ENCODE results near the gene RER1. TPM values are rescaled to one million over a fixed set of nuclear protein-coding genes. Genes with fewer than 3 reads are reported as not detected.

Gene RER1
- total and polyA plus RNA-seq, 5 donors from 2014 or later: 91.3 to 184 (median 164) TPM

DNA sequence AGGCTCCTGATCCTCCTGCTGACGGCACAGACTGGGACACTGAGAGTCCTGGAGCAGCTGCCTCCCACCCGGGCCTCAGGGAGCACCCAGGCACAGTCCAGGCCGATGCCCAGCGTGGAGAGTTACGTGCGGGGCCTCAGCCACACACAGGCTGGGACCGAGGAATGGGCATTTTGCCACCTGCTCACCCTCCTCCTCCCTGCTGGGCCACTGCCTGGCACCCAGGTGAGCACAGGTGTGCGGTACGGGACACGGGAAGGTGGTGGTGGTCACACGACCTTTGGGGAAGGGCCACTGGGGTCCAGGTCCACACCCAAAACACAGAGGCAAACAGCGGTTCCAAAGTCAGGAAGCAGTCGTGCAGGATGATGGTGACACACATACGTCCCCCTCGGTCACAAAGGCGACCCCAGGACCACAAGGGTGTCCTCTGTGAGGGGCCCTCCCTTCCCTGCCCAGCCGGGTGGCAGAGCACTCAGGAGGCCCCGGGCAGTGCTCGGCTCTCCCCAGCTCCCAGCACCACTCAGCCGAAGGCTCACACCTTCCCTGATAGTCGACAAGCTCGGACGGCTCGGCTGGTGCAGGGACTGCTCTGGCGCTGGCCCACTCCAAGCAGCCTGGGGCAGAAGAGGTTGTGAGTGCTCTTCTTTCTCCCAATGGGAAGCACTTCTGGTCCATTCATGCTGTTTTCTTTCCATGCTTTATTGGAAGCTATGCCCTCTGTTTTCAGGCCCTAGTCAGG is 14.5 kb upstream of the RER1 start:
- Mint-ChIP-seq H3K36me3 (no peaks in the 10 kb centered on the region), H3K4me1 (peaks cover 0 to 2% (median 0%) of the 10 kb centered on the region in 4 donors), H3K27me3 (no peaks in the 10 kb centered on the region), H3K27ac (no peak overlapping the region), H3K4me3 (peak overlapping the region in 1 of 4 donors; percentile 18), H3K9me3 (no peaks in the 10 kb centered on the region)
- H3K27ac ChIP-seq (ENCODE audit: insufficient read depth, low read length, poor library complexity, severe bottlenecking): no peak overlapping the region
- no peak overlapping the region for H3K4me3 ChIP-seq (ENCODE audit: low read depth, low read length)
- peaks cover 7% of the 10 kb centered on the region for H3K4me1 ChIP-seq (ENCODE audit: control insufficient read depth, insufficient read depth, low read length, poor library complexity, severe bottlenecking)
- no peaks in the 10 kb centered on the region for H3K27me3 ChIP-seq (ENCODE audit: control insufficient read depth, insufficient read depth, low read length)
- no peaks in the 10 kb centered on the region for H3K9me3 ChIP-seq (ENCODE audit: control insufficient read depth in 2 of 2, low read length in 2 of 2)
- no peaks in the 10 kb centered on the region for H3K36me3 ChIP-seq (ENCODE audit: control insufficient read depth, insufficient read depth, low read length)
- ATAC-seq (ENCODE audit: low read depth in 2 of 2): no peak
- DNase-seq: no peak

DNA sequence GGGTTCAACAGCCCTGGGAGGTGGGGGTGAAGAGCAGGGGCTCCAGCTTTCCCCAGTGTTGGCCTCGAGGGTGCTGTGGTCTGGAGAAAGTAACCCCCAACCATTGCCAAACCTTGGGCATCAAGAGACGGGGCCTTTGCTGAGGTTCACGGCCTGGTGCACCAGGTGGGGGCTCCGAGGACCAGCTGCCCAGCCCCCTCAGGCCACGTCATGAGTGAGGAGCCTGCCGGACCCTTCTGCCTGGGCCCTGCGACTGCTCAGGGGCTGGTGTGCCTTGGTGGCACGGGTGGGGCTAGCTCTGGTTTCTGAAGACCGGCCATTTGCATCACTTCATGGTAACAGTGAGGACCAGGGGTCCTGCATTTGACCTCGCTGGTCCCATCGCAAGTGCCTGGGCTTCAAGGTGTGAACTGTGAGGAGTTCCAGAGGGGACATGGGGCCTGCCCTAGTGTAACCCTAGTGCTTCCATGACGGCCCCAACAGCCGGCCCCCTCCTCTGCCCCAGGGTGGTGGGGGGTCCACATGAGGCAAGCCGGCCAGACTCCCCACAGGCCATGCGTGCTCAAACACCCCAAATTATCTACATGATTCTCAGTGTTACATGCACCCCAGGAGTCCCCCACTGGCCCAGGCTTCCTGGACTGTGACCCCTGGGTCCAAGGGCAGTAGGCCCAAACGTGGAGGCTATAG is 13.7 kb upstream of the RER1 start:
- DNase-seq (no peak), ATAC-seq (ENCODE audit: low read depth in 2 of 2) (no peak)
- no peak overlapping the region for H3K27ac ChIP-seq (ENCODE audit: insufficient read depth, low read length, poor library complexity, severe bottlenecking)
- Mint-ChIP-seq H3K36me3 (no peaks in the 10 kb centered on the region), H3K4me3 (no peak overlapping the region), H3K27me3 (no peaks in the 10 kb centered on the region), H3K9me3 (no peaks in the 10 kb centered on the region), H3K4me1 (peaks cover 0 to 2% (median 0%) of the 10 kb centered on the region in 4 donors), H3K27ac (no peak overlapping the region)
- H3K27me3 ChIP-seq (ENCODE audit: control insufficient read depth, insufficient read depth, low read length): no peaks in the 10 kb centered on the region
- H3K4me1 ChIP-seq (ENCODE audit: control insufficient read depth, insufficient read depth, low read length, poor library complexity, severe bottlenecking): peaks cover 10% of the 10 kb centered on the region
- no peaks in the 10 kb centered on the region for H3K36me3 ChIP-seq (ENCODE audit: control insufficient read depth, insufficient read depth, low read length)
- H3K9me3 ChIP-seq (ENCODE audit: control insufficient read depth in 2 of 2, low read length in 2 of 2): no peaks in the 10 kb centered on the region
- H3K4me3 ChIP-seq (ENCODE audit: low read depth, low read length): no peak overlapping the region

DNA sequence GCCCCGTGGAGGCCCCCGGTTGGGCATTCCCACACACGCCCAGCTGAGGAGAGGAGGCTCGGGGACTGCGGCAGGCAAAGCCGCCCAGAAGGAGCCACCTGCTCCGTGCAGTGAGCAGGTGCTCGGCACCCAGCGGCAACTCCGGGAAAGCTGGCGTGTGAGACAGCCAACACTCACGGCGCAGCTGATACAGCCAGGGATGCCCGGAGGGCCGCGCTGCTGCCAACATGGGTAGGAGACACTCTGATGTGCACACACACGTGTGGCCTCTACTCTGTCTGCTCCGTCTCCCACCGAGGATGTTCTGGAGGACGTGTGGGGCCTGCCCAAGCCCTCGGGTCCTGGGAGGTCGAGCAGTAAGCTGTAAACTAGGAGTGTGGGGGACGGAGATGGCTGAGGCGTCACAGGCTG is 13.2 kb upstream of the RER1 start:
- H3K36me3 Mint-ChIP-seq: no peaks in the 10 kb centered on the region
- no peaks in the 10 kb centered on the region for H3K36me3 ChIP-seq (ENCODE audit: control insufficient read depth, insufficient read depth, low read length)
- no peaks in the 10 kb centered on the region for H3K9me3 ChIP-seq (ENCODE audit: control insufficient read depth in 2 of 2, low read length in 2 of 2)
- H3K4me3 Mint-ChIP-seq: no peak overlapping the region
- H3K27ac Mint-ChIP-seq: no peak overlapping the region
- no peaks in the 10 kb centered on the region for H3K27me3 Mint-ChIP-seq
- H3K4me3 ChIP-seq (ENCODE audit: low read depth, low read length): no peak overlapping the region
- H3K27ac ChIP-seq (ENCODE audit: insufficient read depth, low read length, poor library complexity, severe bottlenecking): no peak overlapping the region
- H3K4me1 ChIP-seq (ENCODE audit: control insufficient read depth, insufficient read depth, low read length, poor library complexity, severe bottlenecking): peaks cover 10% of the 10 kb centered on the region
- peaks cover 0 to 2% (median 0%) of the 10 kb centered on the region in 4 donors for H3K4me1 Mint-ChIP-seq
- ATAC-seq (ENCODE audit: low read depth in 2 of 2): no peak
- no peaks in the 10 kb centered on the region for H3K27me3 ChIP-seq (ENCODE audit: control insufficient read depth, insufficient read depth, low read length)
- DNase-seq: no peak
- no peaks in the 10 kb centered on the region for H3K9me3 Mint-ChIP-seq

DNA sequence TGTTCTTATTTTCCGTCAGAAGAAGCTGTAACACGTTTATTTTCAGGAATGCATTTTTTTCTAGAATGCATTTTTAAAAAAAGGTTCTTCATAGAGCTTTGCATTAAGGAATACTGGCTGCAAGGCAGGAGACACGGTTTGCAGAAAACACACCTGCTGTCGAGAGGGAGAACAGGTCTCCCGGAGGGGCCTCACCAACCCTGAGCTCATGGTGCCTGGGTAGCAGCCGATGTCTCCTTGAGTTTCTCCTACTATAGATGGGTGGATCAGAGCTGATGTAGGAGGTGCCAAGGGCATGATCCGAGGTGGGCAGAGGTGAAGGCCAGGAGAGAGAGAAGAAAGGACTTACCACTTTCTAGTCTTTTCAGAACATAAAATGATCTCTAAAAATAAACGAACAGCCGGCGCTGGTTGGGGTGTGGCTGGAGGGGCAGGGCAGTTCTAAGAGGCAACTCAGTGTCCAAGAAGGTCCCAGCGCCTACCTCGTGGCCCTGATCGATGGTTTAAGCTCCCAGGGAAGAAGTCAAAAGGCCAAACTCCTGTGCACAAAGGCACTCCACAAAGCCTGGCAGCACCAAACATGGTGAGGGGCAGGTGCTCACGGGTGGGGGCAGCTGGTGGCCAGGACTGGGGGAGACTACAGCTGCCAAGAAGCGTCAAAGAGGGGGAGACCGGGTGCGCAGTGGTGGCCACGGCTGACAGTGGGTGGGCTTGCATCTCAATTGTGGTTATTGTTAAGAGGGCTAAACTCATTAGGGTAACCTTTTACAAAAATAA is 12.5 kb upstream of the RER1 start:
- no peak overlapping the region for H3K4me3 Mint-ChIP-seq
- no peaks in the 10 kb centered on the region for H3K27me3 Mint-ChIP-seq
- Histone ChIP-seq H3K4me1 (ENCODE audit: control insufficient read depth, insufficient read depth, low read length, poor library complexity, severe bottlenecking) (peaks cover 10% of the 10 kb centered on the region), H3K27ac (ENCODE audit: insufficient read depth, low read length, poor library complexity, severe bottlenecking) (no peak overlapping the region), H3K4me3 (ENCODE audit: low read depth, low read length) (no peak overlapping the region), H3K9me3 (ENCODE audit: control insufficient read depth in 2 of 2, low read length in 2 of 2) (no peaks in the 10 kb centered on the region), H3K36me3 (ENCODE audit: control insufficient read depth, insufficient read depth, low read length) (no peaks in the 10 kb centered on the region), H3K27me3 (ENCODE audit: control insufficient read depth, insufficient read depth, low read length) (no peaks in the 10 kb centered on the region)
- peaks cover 0 to 6% (median under 1%) of the 10 kb centered on the region in 4 donors for H3K4me1 Mint-ChIP-seq
- no peak overlapping the region for H3K27ac Mint-ChIP-seq
- no peaks in the 10 kb centered on the region for H3K36me3 Mint-ChIP-seq
- ATAC-seq (ENCODE audit: low read depth in 2 of 2): no peak
- no peaks in the 10 kb centered on the region for H3K9me3 Mint-ChIP-seq
- DNase-seq: no peak

DNA sequence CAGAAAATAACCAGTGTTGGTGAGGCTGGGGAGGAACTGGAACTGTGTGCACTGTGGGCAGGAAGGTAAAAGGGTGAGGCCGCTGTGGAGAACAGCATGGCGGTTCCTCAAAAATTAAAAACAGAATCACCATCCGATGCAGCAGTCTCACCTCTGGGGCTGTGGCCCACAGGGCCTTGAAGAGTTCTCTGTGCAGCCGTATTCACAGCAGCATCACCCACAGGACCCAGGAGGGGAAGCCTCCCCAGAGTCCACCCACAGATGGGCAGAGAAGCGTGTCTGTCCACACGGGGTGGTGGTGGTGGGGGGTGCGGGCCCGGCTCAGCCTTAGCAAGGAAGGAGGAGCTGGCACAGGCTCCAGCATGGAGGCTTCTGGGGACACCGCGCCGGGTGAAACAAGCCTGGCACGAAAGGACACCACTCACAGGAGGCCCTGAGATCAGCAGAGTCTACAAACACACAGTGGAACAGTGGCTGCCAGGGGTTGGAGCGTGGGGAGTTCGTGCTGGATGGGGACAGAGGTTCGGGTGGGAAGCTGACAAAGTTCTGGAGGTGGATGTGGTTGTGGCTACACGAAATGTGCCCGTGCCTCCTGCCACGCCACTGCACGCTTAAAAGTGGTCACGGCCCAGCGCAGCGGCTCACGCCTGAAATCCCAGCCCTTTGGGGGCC is 11.8 kb upstream of the RER1 start:
- DNase-seq (no peak), ATAC-seq (ENCODE audit: low read depth in 2 of 2) (no peak)
- Mint-ChIP-seq H3K4me3 (no peak overlapping the region), H3K27me3 (no peaks in the 10 kb centered on the region), H3K4me1 (peaks cover 0 to 6% (median 2%) of the 10 kb centered on the region in 4 donors), H3K36me3 (no peaks in the 10 kb centered on the region), H3K9me3 (no peaks in the 10 kb centered on the region), H3K27ac (no peak overlapping the region)
- no peaks in the 10 kb centered on the region for H3K9me3 ChIP-seq (ENCODE audit: control insufficient read depth in 2 of 2, low read length in 2 of 2)
- H3K4me1 ChIP-seq (ENCODE audit: control insufficient read depth, insufficient read depth, low read length, poor library complexity, severe bottlenecking): peaks cover 10% of the 10 kb centered on the region
- no peaks in the 10 kb centered on the region for H3K27me3 ChIP-seq (ENCODE audit: control insufficient read depth, insufficient read depth, low read length)
- no peak overlapping the region for H3K4me3 ChIP-seq (ENCODE audit: low read depth, low read length)
- H3K36me3 ChIP-seq (ENCODE audit: control insufficient read depth, insufficient read depth, low read length): no peaks in the 10 kb centered on the region
- H3K27ac ChIP-seq (ENCODE audit: insufficient read depth, low read length, poor library complexity, severe bottlenecking): no peak overlapping the region

DNA sequence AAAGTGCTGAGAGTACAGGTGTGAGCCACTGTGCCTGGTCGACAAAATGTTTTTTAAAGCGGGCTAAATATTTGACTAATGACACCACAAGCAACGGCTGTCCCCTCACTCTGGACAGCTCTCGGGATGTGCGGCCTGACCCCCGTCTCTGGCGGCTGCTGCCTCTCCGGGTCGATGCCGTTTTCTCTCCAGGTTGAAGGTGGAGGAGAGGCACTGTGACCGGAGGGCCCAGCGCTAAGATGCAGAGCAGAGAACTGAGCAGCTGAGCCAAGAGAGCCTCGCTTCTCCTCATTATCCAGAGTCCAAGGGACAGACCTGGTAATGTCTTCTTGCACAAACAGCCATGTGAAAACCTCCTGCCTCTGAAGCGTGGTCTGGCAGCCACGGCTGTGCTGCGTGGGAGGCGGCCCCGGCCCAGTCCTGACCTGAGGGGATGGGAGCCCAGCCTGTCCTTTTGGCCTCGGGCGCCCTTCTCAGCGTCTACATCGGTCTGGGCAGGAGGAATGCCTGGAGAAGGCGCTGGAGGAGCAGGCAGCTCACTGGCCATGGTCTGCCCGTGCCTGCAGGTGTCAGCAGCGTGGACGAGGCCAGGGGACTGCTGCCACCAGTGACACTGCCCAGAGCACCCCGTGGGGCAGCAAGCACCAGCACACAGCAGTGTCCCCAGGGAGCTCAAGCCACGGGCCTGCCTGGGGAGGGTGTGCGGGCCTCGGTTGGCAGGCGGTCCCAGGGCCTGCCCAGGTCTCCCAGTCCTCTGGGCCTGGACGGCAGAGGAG is 10.6 kb upstream of the RER1 start:
- DNase-seq (no peak), ATAC-seq (ENCODE audit: low read depth in 2 of 2) (no peak)
- Mint-ChIP-seq H3K4me1 (peaks cover 0 to 6% (median 2%) of the 10 kb centered on the region in 4 donors), H3K27ac (no peak overlapping the region), H3K36me3 (no peaks in the 10 kb centered on the region), H3K9me3 (no peaks in the 10 kb centered on the region), H3K27me3 (no peaks in the 10 kb centered on the region), H3K4me3 (no peak overlapping the region)
- Histone ChIP-seq H3K27me3 (ENCODE audit: control insufficient read depth, insufficient read depth, low read length) (no peaks in the 10 kb centered on the region), H3K36me3 (ENCODE audit: control insufficient read depth, insufficient read depth, low read length) (no peaks in the 10 kb centered on the region), H3K27ac (ENCODE audit: insufficient read depth, low read length, poor library complexity, severe bottlenecking) (no peak overlapping the region), H3K4me3 (ENCODE audit: low read depth, low read length) (no peak overlapping the region), H3K4me1 (ENCODE audit: control insufficient read depth, insufficient read depth, low read length, poor library complexity, severe bottlenecking) (peaks cover 10% of the 10 kb centered on the region), H3K9me3 (ENCODE audit: control insufficient read depth in 2 of 2, low read length in 2 of 2) (no peaks in the 10 kb centered on the region)

All from CD4-positive, CD25-positive, alpha-beta regulatory T cell (primary cell).